Natural killer cell (primary cell): ENCODE measurements around the gene PARD6G. TPM values are rescaled to one million over a fixed set of nuclear protein-coding genes. Genes with fewer than 3 reads are reported as not detected.

ENCODE experiments used
- ATAC-seq, 3 donors: fragments of 150-1000 bp in 2 of 3; fragments of 200-7000 bp in 1 of 3; cut with Tn5 transposase; 1 replicate in 1 of 3; 2 replicates in 2 of 3; pipeline ENCODE4 v1.10.0; 2021; ENCODE audit warnings: mild to moderate bottlenecking in 2 of 3, moderate library complexity in 2 of 3
- DNase-seq, 2 donors: peaks; one replicate each; pipeline versions ENCODE4 v3.0.0 to v3.0.0-alpha.2; 2013 to 2021; ENCODE audit warnings: mixed read lengths in 1 of 2
- H3K27ac ChIP-seq: one replicate; pipeline ENCODE4 v1.5.1; 2013; ENCODE audit warnings: mild to moderate bottlenecking, low read length
- H3K27me3 ChIP-seq: one replicate; pipeline ENCODE4 v1.6.1; 2013; ENCODE audit warnings: low read length; ENCODE audit not compliant: control insufficient read depth, insufficient read depth
- H3K36me3 ChIP-seq: one replicate; pipeline ENCODE4 v1.6.1; 2013; ENCODE audit warnings: low read length; ENCODE audit not compliant: control insufficient read depth, insufficient read depth
- H3K4me1 ChIP-seq: one replicate; pipeline ENCODE4 v1.6.1; 2013; ENCODE audit warnings: low read length; ENCODE audit not compliant: control insufficient read depth, insufficient read depth
- H3K4me3 ChIP-seq: one replicate; pipeline ENCODE4 v1.5.1; 2013; ENCODE audit warnings: low read length
- H3K9me3 ChIP-seq: one replicate; pipeline ENCODE4 v1.6.1; 2013; ENCODE audit warnings: low read length; ENCODE audit not compliant: control insufficient read depth, insufficient read depth
- H3K27ac Mint-ChIP-seq, 2 donors: one replicate each; pipeline ENCODE4 v1.8.0; 2022; ENCODE audit warnings: mild to moderate bottlenecking in 2 of 2, mixed read lengths in 2 of 2, moderate library complexity in 1 of 2
- H3K27me3 Mint-ChIP-seq, 2 donors: one replicate each; pipeline ENCODE4 v1.8.0; 2022; ENCODE audit warnings: low read depth in 2 of 2, mixed read lengths in 2 of 2
- H3K36me3 Mint-ChIP-seq: one replicate; pipeline ENCODE4 v1.8.0; 2022; ENCODE audit warnings: mixed read lengths
- H3K4me1 Mint-ChIP-seq, 2 donors: one replicate each; pipeline ENCODE4 v1.8.0; 2022; ENCODE audit warnings: mixed read lengths in 2 of 2
- H3K4me3 Mint-ChIP-seq: one replicate; pipeline ENCODE4 v1.8.0; 2022; ENCODE audit warnings: mild to moderate bottlenecking, moderate library complexity, mixed read lengths
- H3K9me3 Mint-ChIP-seq, 2 donors: one replicate each; pipeline ENCODE4 v1.8.0; 2022; ENCODE audit warnings: mixed read lengths in 2 of 2
- WGBS: methylation state at CpG from one replicate; pipeline ENCODE4 v1.1.7; 2013; ENCODE audit warnings: missing lambda C conversion rate; ENCODE audit not compliant: insufficient coverage; 5-methylcytosine and 5-hydroxymethylcytosine counted together
- intact Hi-C: fragments of 100-400 bp; cut with micrococcal nuclease; formaldehyde crosslinking; loops from one replicate; pipeline ENCODE4 v1.14.2; 2022
- total RNA-seq, 4 donors: library from RNA; stranded (reverse); fragments of 120-200 nt in 1 of 4; gene quantifications; one replicate each; pipeline versions ENCODE4 v1.2.3 to v1.2.4, GENCODE V29; 2013 to 2022
- TF ChIP-seq, protein P1 (sequence below): fragments of 200-600 bp; IDR thresholded peaks from one replicate; pipeline ENCODE4 v1.8.0; 2022; ENCODE audit warnings: antibody characterized with exemption

PARD6G gene
- total RNA-seq, 3 donors from 2014 or later (not counting 1 experiment from before 2014, with no cell fraction given), result not detected

DNA sequence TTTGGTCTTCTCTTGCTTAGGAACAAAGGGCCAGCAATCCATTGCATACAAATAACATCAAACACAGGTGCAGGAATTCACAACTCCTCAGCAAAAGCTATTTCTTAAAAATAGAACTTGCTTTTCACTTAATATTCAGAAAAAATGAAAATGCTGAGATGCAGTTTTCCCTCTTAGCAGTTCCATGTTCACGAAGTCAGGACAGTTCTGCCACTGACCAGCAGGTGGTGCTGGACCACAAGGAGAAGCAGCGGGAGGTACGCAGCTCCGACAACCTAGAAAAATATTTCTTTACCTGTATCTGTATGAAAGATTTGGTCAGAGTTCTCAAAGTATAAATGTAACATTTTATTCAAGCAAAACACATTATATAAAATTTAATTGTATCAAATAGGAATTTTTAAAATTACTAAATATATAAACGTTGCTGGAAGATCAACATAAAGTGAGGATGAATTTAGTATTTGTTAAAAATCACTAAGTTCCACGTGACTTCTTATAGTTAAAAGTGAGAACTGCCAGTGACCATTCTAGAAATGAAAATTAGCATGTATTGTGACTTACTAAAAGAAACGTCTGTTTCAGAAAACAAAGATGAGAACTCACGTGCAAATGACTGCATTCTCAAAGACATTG, 89.5 kb downstream of the PARD6G start:
- ATAC-seq, result peak; percentile 68 to 80 (median 79)
- H3K4me3 Mint-ChIP-seq, result no peak overlapping the region
- WGBS, result 65% methylated on average over 5 of the region's 8 CpGs
- no peaks in the 10 kb centered on the region for H3K9me3 Mint-ChIP-seq
- Histone ChIP-seq H3K27ac (no peak overlapping the region), H3K4me3 (no peak overlapping the region), H3K27me3 (no peaks in the 10 kb centered on the region), H3K4me1 (peaks cover 6% of the 10 kb centered on the region), H3K36me3 (no peaks in the 10 kb centered on the region), H3K9me3 (no peaks in the 10 kb centered on the region)
- TF ChIP-seq, protein P1, sequence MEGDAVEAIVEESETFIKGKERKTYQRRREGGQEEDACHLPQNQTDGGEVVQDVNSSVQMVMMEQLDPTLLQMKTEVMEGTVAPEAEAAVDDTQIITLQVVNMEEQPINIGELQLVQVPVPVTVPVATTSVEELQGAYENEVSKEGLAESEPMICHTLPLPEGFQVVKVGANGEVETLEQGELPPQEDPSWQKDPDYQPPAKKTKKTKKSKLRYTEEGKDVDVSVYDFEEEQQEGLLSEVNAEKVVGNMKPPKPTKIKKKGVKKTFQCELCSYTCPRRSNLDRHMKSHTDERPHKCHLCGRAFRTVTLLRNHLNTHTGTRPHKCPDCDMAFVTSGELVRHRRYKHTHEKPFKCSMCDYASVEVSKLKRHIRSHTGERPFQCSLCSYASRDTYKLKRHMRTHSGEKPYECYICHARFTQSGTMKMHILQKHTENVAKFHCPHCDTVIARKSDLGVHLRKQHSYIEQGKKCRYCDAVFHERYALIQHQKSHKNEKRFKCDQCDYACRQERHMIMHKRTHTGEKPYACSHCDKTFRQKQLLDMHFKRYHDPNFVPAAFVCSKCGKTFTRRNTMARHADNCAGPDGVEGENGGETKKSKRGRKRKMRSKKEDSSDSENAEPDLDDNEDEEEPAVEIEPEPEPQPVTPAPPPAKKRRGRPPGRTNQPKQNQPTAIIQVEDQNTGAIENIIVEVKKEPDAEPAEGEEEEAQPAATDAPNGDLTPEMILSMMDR, result peak; percentile 96
- peaks cover 0 to 11% of the 10 kb centered on the region in 2 donors for H3K27me3 Mint-ChIP-seq
- H3K4me1 Mint-ChIP-seq, result no peaks in the 10 kb centered on the region
- H3K36me3 Mint-ChIP-seq, result no peaks in the 10 kb centered on the region
- H3K27ac Mint-ChIP-seq, result no peak overlapping the region
- DNase-seq, result peak; percentile 61 to 86
- intact Hi-C loops, result no loop called here

DNA sequence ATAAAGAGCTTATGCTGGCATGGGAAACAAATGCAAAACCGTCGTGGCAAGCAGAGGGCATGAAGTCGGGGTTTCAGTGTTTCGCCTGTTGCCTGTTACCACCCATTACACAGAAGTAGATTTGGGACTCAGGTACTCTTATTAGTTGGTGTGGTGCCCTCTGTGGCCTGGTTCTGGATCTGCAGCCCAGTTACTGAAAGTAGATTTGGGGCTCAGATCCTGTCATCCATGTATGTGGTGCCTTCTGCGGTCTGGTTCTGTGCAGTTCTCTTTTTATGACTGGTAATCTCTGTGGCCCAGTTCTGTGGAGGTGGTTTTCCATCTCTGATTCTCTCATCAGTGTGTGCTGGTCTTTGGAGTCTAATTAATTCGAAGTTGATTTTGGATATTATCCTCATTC, 93.0 kb downstream of the PARD6G start:
- peak in 2 of 3 donors; percentile 36 to 47 for ATAC-seq
- H3K9me3 ChIP-seq, result no peaks in the 10 kb centered on the region
- Mint-ChIP-seq H3K4me1 (no peaks in the 10 kb centered on the region), H3K27ac (no peak overlapping the region), H3K36me3 (no peaks in the 10 kb centered on the region), H3K27me3 (peaks cover 10 to 11% of the 10 kb centered on the region in 2 donors), H3K9me3 (no peaks in the 10 kb centered on the region), H3K4me3 (no peak overlapping the region)
- peak in 1 of 2 donors; percentile 57 for DNase-seq
- no peak overlapping the region for H3K27ac ChIP-seq
- H3K36me3 ChIP-seq, result no peaks in the 10 kb centered on the region
- 71% methylated on average over 6 of the region's 6 CpGs for WGBS
- H3K27me3 ChIP-seq, result no peaks in the 10 kb centered on the region
- H3K4me1 ChIP-seq, result no peaks in the 10 kb centered on the region
- TF ChIP-seq, protein P1, result no peak
- no peak overlapping the region for H3K4me3 ChIP-seq
- intact Hi-C loops, result no loop called here

DNA sequence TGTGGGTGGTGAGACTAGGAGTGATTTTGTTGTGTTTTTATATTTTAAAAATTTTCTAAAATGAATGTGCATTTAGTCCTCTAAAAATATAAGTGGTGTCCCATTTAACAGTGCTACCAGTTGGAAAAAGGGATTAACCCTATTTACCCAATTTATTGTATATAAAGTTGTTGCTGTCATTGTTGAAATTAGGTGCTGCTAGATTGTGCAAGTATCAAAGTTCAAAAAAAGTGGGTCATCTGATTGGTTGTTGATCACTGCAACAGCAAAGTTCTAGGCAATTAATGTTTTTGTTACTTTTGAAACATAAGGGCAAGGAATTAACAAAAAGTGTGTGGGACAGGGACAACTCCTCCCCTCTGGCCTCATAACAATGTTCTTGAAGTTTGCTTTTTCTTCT, 97.6 kb downstream of the PARD6G start:
- intact Hi-C loops, result no loop called here
- H3K4me1 Mint-ChIP-seq, result peaks cover 0 to 12% of the 10 kb centered on the region in 2 donors
- TF ChIP-seq, protein P1, result no peak
- Histone ChIP-seq H3K27ac (no peak overlapping the region), H3K36me3 (no peaks in the 10 kb centered on the region), H3K9me3 (no peaks in the 10 kb centered on the region), H3K27me3 (no peaks in the 10 kb centered on the region), H3K4me1 (peaks cover 13% of the 10 kb centered on the region), H3K4me3 (no peak overlapping the region)
- ATAC-seq (no peak), DNase-seq (no peak)
- no peak overlapping the region for H3K27ac Mint-ChIP-seq
- no peak overlapping the region for H3K4me3 Mint-ChIP-seq
- H3K27me3 Mint-ChIP-seq, result peaks cover 10 to 18% of the 10 kb centered on the region in 2 donors
- no peaks in the 10 kb centered on the region for H3K36me3 Mint-ChIP-seq
- H3K9me3 Mint-ChIP-seq, result no peaks in the 10 kb centered on the region
